B cell (primary cell): ENCODE data around the gene XG. TPM values are rescaled to one million over a fixed set of nuclear protein-coding genes. Genes with fewer than 3 reads are reported as not detected.

Experiments
- ATAC-seq: fragments of 200-7000 bp; cut with Tn5 transposase; one replicate; pipeline ENCODE4 v1.10.0; 2021; ENCODE audit warnings: low read depth, mild to moderate bottlenecking, moderate number of reproducible peaks, moderate library complexity
- CTCF ChIA-PET: fragments of 350-600 bp; sonication (Branson Sonifier 250); formaldehyde crosslinking; loops from one replicate; lab custom pipeline; 2021; ENCODE audit warnings: antibody characterized with exemption, inconsistent platforms; lab: Charles Lee
- POLR2A ChIA-PET: fragments of 350-600 bp; sonication (Branson Sonifier 250); formaldehyde crosslinking; loops from one replicate; lab custom pipeline; 2021; ENCODE audit warnings: antibody characterized with exemption; lab: Charles Lee
- DNase-seq: peaks from one replicate; pipeline ENCODE4 v3.0.0; 2013
- H2AFZ ChIP-seq: 2 replicates; pipeline ENCODE4 v1.6.1; 2012; ENCODE audit warnings: mild to moderate bottlenecking, low read depth, low read length; ENCODE audit not compliant: insufficient read depth, poor library complexity, severe bottlenecking
- H3K27ac ChIP-seq, 2 donors: 1 replicate in 1 of 2; 2 replicates in 1 of 2; pipeline ENCODE4 v1.5.1; 2012 to 2013; ENCODE audit warnings: low read length in 2 of 2, mild to moderate bottlenecking in 2 of 2, moderate library complexity in 1 of 2
- H3K27me3 ChIP-seq, 4 experiments: fragments of 200-600 bp in 1 of 4; sonication (generic) in 1 of 4; replicated peaks in 1 of 4; 1 replicate in 2 of 4; 2 replicates in 2 of 4; pipeline versions ENCODE4 v1.6.1 to v1.7.0; 2013 to 2016; ENCODE audit warnings: low read length in 3 of 4, mild to moderate bottlenecking in 2 of 4, mixed read lengths in 1 of 4, moderate library complexity in 1 of 4; ENCODE audit not compliant: insufficient read depth in 4 of 4, control insufficient read depth in 3 of 4; ENCODE audit errors: control extremely low read depth in 1 of 4
- H3K36me3 ChIP-seq, 2 experiments: replicated peaks in 1 of 2; 1 replicate in 1 of 2; 2 replicates in 1 of 2; pipeline versions ENCODE4 v1.6.1 to v1.7.1; 2013; ENCODE audit warnings: low read length in 1 of 2; ENCODE audit not compliant: insufficient read depth in 2 of 2, control insufficient read depth in 1 of 2; ENCODE audit errors: control extremely low read depth in 1 of 2, extremely low read depth in 1 of 2
- H3K4me1 ChIP-seq, 2 donors: fragments of 200-600 bp in 1 of 2; sonication (generic) in 1 of 2; 1 replicate in 1 of 2; 2 replicates in 1 of 2; pipeline versions ENCODE4 v1.5.1 to v1.6.1; 2013 to 2017; ENCODE audit warnings: low read length in 2 of 2; ENCODE audit not compliant: control insufficient read depth in 2 of 2, insufficient read depth in 2 of 2
- H3K4me2 ChIP-seq: replicated peaks from 2 replicates; pipeline ENCODE3; 2012; ENCODE audit warnings: mild to moderate bottlenecking, low read depth, low read length; ENCODE audit not compliant: poor library complexity, severe bottlenecking
- H3K4me3 ChIP-seq, 5 experiments: fragments of 200-600 bp in 1 of 5; sonication (generic) in 1 of 5; 1 replicate in 3 of 5; 2 replicates in 2 of 5; pipeline versions ENCODE4 v1.5.1 to v1.7.0; 2011 to 2016; ENCODE audit warnings: low read length in 4 of 5, mild to moderate bottlenecking in 4 of 5, low read depth in 2 of 5, control low read depth in 1 of 5, moderate library complexity in 1 of 5; ENCODE audit not compliant: insufficient read depth in 1 of 5; ENCODE audit errors: control extremely low read depth in 1 of 5, extremely low read depth in 1 of 5
- H3K79me2 ChIP-seq: fragments of 200-600 bp; sonication (generic); one replicate; pipeline ENCODE4 v1.6.0; 2016; ENCODE audit warnings: low read length; ENCODE audit not compliant: control insufficient read depth, insufficient read depth
- H3K9ac ChIP-seq: fragments of 200-600 bp; sonication (generic); 2 replicates; pipeline ENCODE4 v1.6.1; 2017; ENCODE audit warnings: mild to moderate bottlenecking, low read length, moderate library complexity
- H3K9me3 ChIP-seq, 3 donors: one replicate each; pipeline versions ENCODE4 v1.6.1 to v1.7.1; 2013; ENCODE audit warnings: low read length in 2 of 3; ENCODE audit not compliant: control insufficient read depth in 2 of 3, insufficient read depth in 1 of 3; ENCODE audit errors: control extremely low read depth in 1 of 3
- H4K20me1 ChIP-seq: 2 replicates; pipeline ENCODE4 v1.6.0; 2012; ENCODE audit warnings: mild to moderate bottlenecking, low read length; ENCODE audit not compliant: insufficient read depth, control insufficient read depth, poor library complexity, severe bottlenecking
- H3K27ac Mint-ChIP-seq: one replicate; pipeline ENCODE4 v1.8.0; 2021; ENCODE audit warnings: mixed read lengths
- H3K27me3 Mint-ChIP-seq: one replicate; pipeline ENCODE4 v1.8.0; 2021; ENCODE audit warnings: mixed read lengths
- H3K4me1 Mint-ChIP-seq: one replicate; pipeline ENCODE4 v1.8.0; 2021; ENCODE audit warnings: mixed read lengths
- H3K4me3 Mint-ChIP-seq: one replicate; pipeline ENCODE4 v1.8.0; 2021; ENCODE audit warnings: mixed read lengths
- H3K9me3 Mint-ChIP-seq: one replicate; pipeline ENCODE4 v1.8.0; 2022; ENCODE audit warnings: mixed read lengths; ENCODE audit not compliant: insufficient read depth
- CTCF ChIP-seq: fragments of 200-600 bp; IDR thresholded peaks from one replicate; pipeline ENCODE4 v1.8.0; 2022; ENCODE audit warnings: antibody characterized with exemption, mild to moderate bottlenecking
- EZH2 ChIP-seq: IDR thresholded peaks from 2 replicates; pipeline ENCODE4 v1.6.1; 2012; ENCODE audit warnings: borderline replicate concordance, low read depth, mild to moderate bottlenecking, moderate library complexity, low read length; ENCODE audit not compliant: insufficient read depth, poor library complexity, severe bottlenecking
- WGBS: methylation state at CpG from one replicate; pipeline ENCODE4 v1.1.5; 2013; ENCODE audit warnings: missing lambda C conversion rate; ENCODE audit not compliant: insufficient coverage; 5-methylcytosine and 5-hydroxymethylcytosine counted together
- intact Hi-C: fragments of 100-400 bp; cut with micrococcal nuclease; formaldehyde crosslinking; loops from one replicate; pipeline ENCODE4 v1.10.0; 2022
- polyA plus RNA-seq: library from polyadenylated mRNA; depleted of rRNA; stranded (reverse); fragments of >200 nt; gene quantifications from 2 replicates; pipeline ENCODE4 v1.2.3, GENCODE V29; 2012
- total RNA-seq, 2 donors: library from RNA; stranded (reverse); fragments of 120-200 nt in 1 of 2; gene quantifications; 1 replicate in 1 of 2; 2 replicates in 1 of 2; pipeline versions ENCODE4 v1.2.3 to v1.2.4, GENCODE V29; 2013 to 2022

XG gene
- total and polyA plus RNA-seq, 2 donors (not counting 1 experiment from before 2014, with no cell fraction given), result 0.03 TPM; not detected in 1

GRCh38 chrX:2708021-2708420, 43.8 kb upstream of the XG start:
- WGBS, result 0% methylated on average over 2 of the region's 6 CpGs
- H2AFZ ChIP-seq, result no peak overlapping the region
- H3K79me2 ChIP-seq, result peaks cover 72% of the 10 kb centered on the region

More at GRCh38 chrX:2708021-2708420, 43.8 kb upstream of the XG start:
- H3K27ac ChIP-seq, result peak overlapping the region; percentile 72
- Mint-ChIP-seq H3K27me3 (no peaks in the 10 kb centered on the region), H3K4me3 (peak overlapping the region; percentile 73), H3K4me1 (peaks cover 71% of the 10 kb centered on the region), H3K27ac (peak overlapping the region; percentile 89), H3K9me3 (no peaks in the 10 kb centered on the region)
- H4K20me1 ChIP-seq, result peaks cover 74% of the 10 kb centered on the region
- peaks cover 48 to 64% of the 10 kb centered on the region in 2 donors for H3K4me1 ChIP-seq
- no peaks in the 10 kb centered on the region for H3K9me3 ChIP-seq
- DNase-seq (no peak), ATAC-seq (no peak)
- peak overlapping the region in 1 of 5 experiments; percentile 47 for H3K4me3 ChIP-seq
- peaks cover 0 to 17% of the 10 kb centered on the region in 2 experiments for H3K36me3 ChIP-seq
- POLR2A ChIA-PET, result no interaction called here
- CTCF ChIA-PET, result no interaction called here
- TF ChIP-seq CTCF, result no peak
- no peak for TF ChIP-seq EZH2
- intact Hi-C loops, result loop anchor here (5.0 kb wide), 1 partner anchor 34 kb away; no protein-coding TSS in a partner anchor
- H3K27me3 ChIP-seq, result no peaks in the 10 kb centered on the region
- H3K4me2 ChIP-seq, result peak overlapping the region; percentile 68
- no peak overlapping the region for H3K9ac ChIP-seq
